Keratinocyte (primary cell): Measurements from ENCODE around the gene OMD. TPM values are rescaled to one million over a fixed set of nuclear protein-coding genes. Genes with fewer than 3 reads are reported as not detected.

Experiments
- DNase-seq: peaks from one replicate; pipeline ENCODE4 v3.0.0-alpha.2; 2011; ENCODE audit warnings: low read depth, missing footprints, low spot score
- FAIRE-seq: peaks from 2 replicates; lab custom pipeline; 2011; peaks lifted over from hg19 to GRCh38; lab: Jason Lieb, UNC
- H2AFZ ChIP-seq: 2 replicates; pipeline ENCODE4 v1.6.0; 2012; ENCODE audit warnings: low read length, control low read depth, inconsistent platforms; ENCODE audit not compliant: control insufficient read depth
- H3K27ac ChIP-seq: 2 replicates; pipeline ENCODE4 v1.5.1; 2011; ENCODE audit warnings: low read length; ENCODE audit not compliant: control insufficient read depth, insufficient read depth
- H3K27me3 ChIP-seq: 3 replicates; pipeline ENCODE4 v1.6.0; 2011; ENCODE audit warnings: low read length; ENCODE audit not compliant: control insufficient read depth, insufficient read depth; ENCODE audit errors: extremely low read depth
- H3K36me3 ChIP-seq, 2 experiments: 2 replicates in 1 of 2; 3 replicates in 1 of 2; pipeline ENCODE4 v1.5.1; 2011; ENCODE audit warnings: low read length in 2 of 2, mild to moderate bottlenecking in 1 of 2; ENCODE audit not compliant: control insufficient read depth in 2 of 2, insufficient read depth in 2 of 2; ENCODE audit errors: extremely low read depth in 1 of 2
- H3K4me1 ChIP-seq: 3 replicates; pipeline ENCODE4 v1.5.1; 2011; ENCODE audit warnings: low read length; ENCODE audit not compliant: control insufficient read depth, insufficient read depth; ENCODE audit errors: extremely low read depth
- H3K4me2 ChIP-seq: 3 replicates; pipeline ENCODE4 v1.6.0; 2011; ENCODE audit warnings: low read depth, low read length; ENCODE audit not compliant: control insufficient read depth, insufficient read depth; ENCODE audit errors: extremely low read depth
- H3K4me3 ChIP-seq, 3 experiments: fragments of 200-600 bp in 1 of 3; sonication (generic) in 1 of 3; 2 replicates in 2 of 3; 3 replicates in 1 of 3; pipeline ENCODE4 v1.5.1; 2011 to 2016; ENCODE audit warnings: low read length in 3 of 3, mild to moderate bottlenecking in 3 of 3, control low read depth in 2 of 3, inconsistent platforms in 1 of 3, low read depth in 1 of 3, mixed read lengths in 1 of 3, mixed run types in 1 of 3, moderate library complexity in 1 of 3; ENCODE audit not compliant: control insufficient read depth in 2 of 3, insufficient read depth in 2 of 3; ENCODE audit errors: extremely low read depth in 1 of 3
- H3K79me2 ChIP-seq: 2 replicates; pipeline ENCODE4 v1.6.0; 2012; ENCODE audit warnings: low read length; ENCODE audit not compliant: control insufficient read depth, insufficient read depth
- H3K9ac ChIP-seq: 3 replicates; pipeline ENCODE4 v1.6.0; 2011; ENCODE audit warnings: low read length; ENCODE audit not compliant: control insufficient read depth, insufficient read depth; ENCODE audit errors: extremely low read depth
- H3K9me1 ChIP-seq: 3 replicates; pipeline ENCODE4 v1.6.0; 2011; ENCODE audit warnings: low read length; ENCODE audit not compliant: control insufficient read depth, insufficient read depth; ENCODE audit errors: extremely low read depth
- H3K9me3 ChIP-seq: 2 replicates; pipeline ENCODE4 v1.5.1; 2012; ENCODE audit warnings: low read depth, low read length; ENCODE audit not compliant: control insufficient read depth
- H4K20me1 ChIP-seq: 3 replicates; pipeline ENCODE4 v1.6.0; 2011; ENCODE audit warnings: low read length; ENCODE audit not compliant: control insufficient read depth, insufficient read depth; ENCODE audit errors: extremely low read depth
- EZH2 ChIP-seq: IDR thresholded peaks from one replicate; pipeline ENCODE4 v1.6.1; 2012; ENCODE audit warnings: inconsistent platforms, mild to moderate bottlenecking, low read length, moderate library complexity
- dilution Hi-C: fragments of 300-500 bp; cut with MboI; formaldehyde crosslinking; loops from one replicate; pipeline ENCODE4 v1.7.0; 2020; ENCODE audit warnings: low sequenced_read_pairs; ENCODE audit not compliant: extremely low pct_ligation_motif_present
- polyA plus RNA-seq, 5 experiments: library from polyadenylated mRNA; depleted of rRNA in 3 of 5; stranded (reverse) in 3 of 5; stranded (forward) in 1 of 5; unstranded in 1 of 5; fragments of >200 nt; gene quantifications; 1 replicate in 1 of 5; 2 replicates in 3 of 5; 3 replicates in 1 of 5; pipeline versions ENCODE4 v1.2.1 to v1.2.3, GENCODE V29; 2011 to 2012; ENCODE audit warnings: missing spikeins in 2 of 5, low read depth in 1 of 5, low replicate concordance in 1 of 5
- TF ChIP-seq, protein P1 (sequence below), 3 experiments: IDR thresholded peaks in 1 of 3; conservative IDR thresholded peaks in 1 of 3; optimal IDR thresholded peaks in 1 of 3; 2 replicates in 2 of 3; 3 replicates in 1 of 3; pipeline versions ENCODE3 to v1.5.1; 2011; ENCODE audit warnings: low read length in 3 of 3, mild to moderate bottlenecking in 3 of 3, moderate library complexity in 2 of 3, control low read depth in 1 of 3, inconsistent platforms in 1 of 3; ENCODE audit not compliant: insufficient read depth in 2 of 3; ENCODE audit errors: extremely low read depth in 1 of 3

Gene OMD
- polyA plus RNA-seq, 1 donor (not counting 4 experiments of a cell fraction or from before 2014, with no cell fraction given), result not detected

DNA sequence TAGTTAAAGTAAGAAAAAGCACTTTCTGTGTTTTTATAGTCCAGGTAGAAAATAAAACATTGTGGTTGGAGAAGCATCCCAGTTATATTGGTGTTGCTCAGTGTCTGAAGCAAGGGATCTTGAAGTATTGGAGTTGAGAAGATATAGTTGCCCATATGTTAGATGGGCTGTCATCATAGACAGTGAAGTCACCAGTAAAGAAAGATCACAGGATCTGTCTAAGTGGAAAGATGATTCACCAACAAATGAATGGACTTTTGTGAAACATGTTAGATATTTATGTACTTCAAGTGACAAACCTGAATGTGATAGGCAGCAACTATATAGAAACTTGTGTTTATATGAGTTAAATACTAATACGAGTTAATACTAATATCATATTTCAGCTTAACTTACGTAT is 31.6 kb downstream of the OMD start:
- dilution Hi-C loops, result no loop called here
- H3K36me3 ChIP-seq, result no peaks in the 10 kb centered on the region
- no peaks in the 10 kb centered on the region for H3K27me3 ChIP-seq
- no peak overlapping the region for H2AFZ ChIP-seq
- H3K4me2 ChIP-seq, result no peak overlapping the region
- no peaks in the 10 kb centered on the region for H3K9me3 ChIP-seq
- no peak overlapping the region for H3K9ac ChIP-seq
- H3K9me1 ChIP-seq, result no peaks in the 10 kb centered on the region
- no peak for DNase-seq
- no peaks in the 10 kb centered on the region for H3K4me1 ChIP-seq
- FAIRE-seq, result no peak
- H4K20me1 ChIP-seq, result no peaks in the 10 kb centered on the region
- TF ChIP-seq EZH2, result no peak
- TF ChIP-seq, protein P1, sequence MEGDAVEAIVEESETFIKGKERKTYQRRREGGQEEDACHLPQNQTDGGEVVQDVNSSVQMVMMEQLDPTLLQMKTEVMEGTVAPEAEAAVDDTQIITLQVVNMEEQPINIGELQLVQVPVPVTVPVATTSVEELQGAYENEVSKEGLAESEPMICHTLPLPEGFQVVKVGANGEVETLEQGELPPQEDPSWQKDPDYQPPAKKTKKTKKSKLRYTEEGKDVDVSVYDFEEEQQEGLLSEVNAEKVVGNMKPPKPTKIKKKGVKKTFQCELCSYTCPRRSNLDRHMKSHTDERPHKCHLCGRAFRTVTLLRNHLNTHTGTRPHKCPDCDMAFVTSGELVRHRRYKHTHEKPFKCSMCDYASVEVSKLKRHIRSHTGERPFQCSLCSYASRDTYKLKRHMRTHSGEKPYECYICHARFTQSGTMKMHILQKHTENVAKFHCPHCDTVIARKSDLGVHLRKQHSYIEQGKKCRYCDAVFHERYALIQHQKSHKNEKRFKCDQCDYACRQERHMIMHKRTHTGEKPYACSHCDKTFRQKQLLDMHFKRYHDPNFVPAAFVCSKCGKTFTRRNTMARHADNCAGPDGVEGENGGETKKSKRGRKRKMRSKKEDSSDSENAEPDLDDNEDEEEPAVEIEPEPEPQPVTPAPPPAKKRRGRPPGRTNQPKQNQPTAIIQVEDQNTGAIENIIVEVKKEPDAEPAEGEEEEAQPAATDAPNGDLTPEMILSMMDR (optimal IDR thresholded peaks at IDR 0.05 in 1 of 3, IDR thresholded peaks at IDR 0.05 in 1 of 3, conservative IDR thresholded peaks at IDR 0.05 in 1 of 3; ENCODE audit: extremely low read depth in 1 of 3, insufficient read depth in 2 of 3, low read length in 3 of 3), result no peak
- H3K4me3 ChIP-seq, result no peak overlapping the region
- H3K79me2 ChIP-seq, result no peaks in the 10 kb centered on the region
- no peak overlapping the region for H3K27ac ChIP-seq

DNA sequence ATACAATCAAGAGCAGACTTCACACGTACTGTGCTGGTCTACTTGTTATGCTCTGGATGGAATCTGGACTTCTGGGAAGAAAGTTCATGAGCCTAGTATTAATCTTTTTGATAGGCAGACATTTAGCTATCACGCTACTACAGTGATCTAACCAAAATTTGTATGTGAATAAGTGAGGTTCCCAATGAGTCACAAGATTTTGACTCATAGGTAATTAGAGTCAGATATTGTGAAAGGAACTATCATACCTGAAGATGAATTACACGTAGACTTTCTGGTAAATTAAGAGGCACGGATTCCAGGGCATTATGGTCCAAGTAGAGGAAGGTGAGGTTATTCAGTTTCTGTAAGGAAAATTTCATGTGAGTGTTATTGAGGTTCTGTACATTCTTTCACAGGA is 38.3 kb downstream of the OMD start:
- Histone ChIP-seq H3K79me2 (no peaks in the 10 kb centered on the region), H3K36me3 (no peaks in the 10 kb centered on the region), H3K9me1 (no peaks in the 10 kb centered on the region), H3K27ac (peak overlapping the region; percentile 95), H3K4me3 (peak overlapping the region in 2 of 3 experiments; percentile 18 to 56), H3K27me3 (no peaks in the 10 kb centered on the region), H3K4me2 (peak overlapping the region; percentile 80), H4K20me1 (no peaks in the 10 kb centered on the region), H3K9me3 (no peaks in the 10 kb centered on the region), H3K9ac (peak overlapping the region; percentile 53), H2AFZ (peak overlapping the region; percentile 56), H3K4me1 (peaks cover 24% of the 10 kb centered on the region)
- FAIRE-seq (peak; percentile 65), DNase-seq (peak; percentile 45)
- TF ChIP-seq, protein P1 (optimal IDR thresholded peaks at IDR 0.05 in 1 of 3, IDR thresholded peaks at IDR 0.05 in 1 of 3, conservative IDR thresholded peaks at IDR 0.05 in 1 of 3; ENCODE audit: extremely low read depth in 1 of 3, insufficient read depth in 2 of 3, low read length in 3 of 3), result no peak
- no peak for TF ChIP-seq EZH2
- dilution Hi-C loops, result no loop called here
